GM19351 (cell line): ENCODE results near the gene APPBP2.
"Not testable (repeated sequence)": the region's sequence is repeated elsewhere in the genome, so short reads cannot be mapped to it uniquely, and the experiment has no call there.

Experiments
- ATAC-seq: cut with Tn5 transposase; IDR thresholded peaks from one replicate; pipeline ENCODE4 v1.9.1; 2021; ENCODE audit warnings: mild to moderate bottlenecking, moderate library complexity; ENCODE audit not compliant: unreplicated experiment

APPBP2 gene

GRCh38 chr17:60442271-60443173 lies 83.5 kb downstream of the APPBP2 start:
- ATAC-seq = no peak

GRCh38 chr17:60439501-60439900 lies 86.5 kb downstream of the APPBP2 start:
- ATAC-seq = no peak

DNA sequence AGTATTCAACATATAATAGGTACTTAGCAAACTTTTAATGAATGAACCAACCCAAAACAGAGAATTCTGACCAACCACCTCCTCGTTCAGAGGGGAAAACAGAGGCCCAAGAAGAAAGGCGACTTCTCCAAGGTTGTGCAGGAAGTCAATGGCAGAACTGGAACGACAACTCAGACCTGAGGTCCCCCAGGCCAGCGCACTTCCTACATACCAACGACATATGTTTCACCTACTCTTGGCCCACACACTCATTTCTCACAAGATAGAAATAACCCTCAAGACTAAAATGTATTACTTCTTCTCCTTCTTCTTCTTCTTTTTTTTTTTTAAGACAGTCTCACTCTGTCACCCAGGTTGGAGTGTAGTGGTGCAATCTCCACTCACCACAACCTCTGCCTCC lies 89.4 kb downstream of the APPBP2 start:
- no peak for ATAC-seq

DNA sequence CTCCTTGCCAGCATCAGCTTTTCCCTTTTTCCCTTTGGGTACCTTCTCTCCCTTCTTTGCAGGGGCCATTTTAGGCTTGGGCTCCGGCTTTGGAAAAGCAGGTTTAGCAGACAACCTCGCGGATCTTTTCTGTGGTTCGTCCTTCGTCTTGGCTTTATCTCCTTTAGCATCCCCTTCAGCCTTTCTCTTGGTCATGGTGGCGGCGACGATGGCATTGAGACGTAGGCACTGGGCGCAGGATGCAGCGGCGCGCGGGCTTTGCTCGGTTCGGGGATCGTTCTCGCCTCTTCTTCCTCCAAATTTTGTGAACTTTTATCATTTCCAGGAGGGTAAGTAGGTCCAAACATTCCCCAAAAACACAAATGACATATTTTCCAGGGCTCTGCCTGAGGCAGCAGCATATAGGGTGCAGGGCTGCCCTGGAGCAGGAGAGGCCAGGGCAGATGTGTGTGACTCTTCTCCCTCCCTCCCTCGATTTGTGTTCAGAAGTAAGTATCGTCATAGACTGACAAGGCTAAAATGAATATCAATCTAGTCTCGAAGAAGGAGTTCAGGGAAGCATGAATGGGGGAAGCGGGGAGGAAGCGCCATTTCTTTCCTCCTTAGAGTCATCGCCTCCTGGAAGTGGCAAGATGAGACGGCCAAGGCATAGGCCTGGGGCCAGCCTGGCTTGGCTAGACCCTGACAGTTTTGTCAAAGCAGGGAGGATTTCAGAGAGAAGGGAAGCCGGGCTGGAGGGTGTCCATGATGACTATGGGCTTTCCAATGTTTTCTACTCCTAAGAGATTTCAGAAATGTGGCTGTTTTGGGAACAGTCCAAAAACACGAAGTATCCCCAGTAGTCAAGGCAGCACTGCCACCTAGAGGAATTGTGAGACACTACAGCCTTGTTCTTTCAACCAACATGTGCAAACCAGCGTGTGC lies 90.5 kb downstream of the APPBP2 start:
- no peak for ATAC-seq

DNA sequence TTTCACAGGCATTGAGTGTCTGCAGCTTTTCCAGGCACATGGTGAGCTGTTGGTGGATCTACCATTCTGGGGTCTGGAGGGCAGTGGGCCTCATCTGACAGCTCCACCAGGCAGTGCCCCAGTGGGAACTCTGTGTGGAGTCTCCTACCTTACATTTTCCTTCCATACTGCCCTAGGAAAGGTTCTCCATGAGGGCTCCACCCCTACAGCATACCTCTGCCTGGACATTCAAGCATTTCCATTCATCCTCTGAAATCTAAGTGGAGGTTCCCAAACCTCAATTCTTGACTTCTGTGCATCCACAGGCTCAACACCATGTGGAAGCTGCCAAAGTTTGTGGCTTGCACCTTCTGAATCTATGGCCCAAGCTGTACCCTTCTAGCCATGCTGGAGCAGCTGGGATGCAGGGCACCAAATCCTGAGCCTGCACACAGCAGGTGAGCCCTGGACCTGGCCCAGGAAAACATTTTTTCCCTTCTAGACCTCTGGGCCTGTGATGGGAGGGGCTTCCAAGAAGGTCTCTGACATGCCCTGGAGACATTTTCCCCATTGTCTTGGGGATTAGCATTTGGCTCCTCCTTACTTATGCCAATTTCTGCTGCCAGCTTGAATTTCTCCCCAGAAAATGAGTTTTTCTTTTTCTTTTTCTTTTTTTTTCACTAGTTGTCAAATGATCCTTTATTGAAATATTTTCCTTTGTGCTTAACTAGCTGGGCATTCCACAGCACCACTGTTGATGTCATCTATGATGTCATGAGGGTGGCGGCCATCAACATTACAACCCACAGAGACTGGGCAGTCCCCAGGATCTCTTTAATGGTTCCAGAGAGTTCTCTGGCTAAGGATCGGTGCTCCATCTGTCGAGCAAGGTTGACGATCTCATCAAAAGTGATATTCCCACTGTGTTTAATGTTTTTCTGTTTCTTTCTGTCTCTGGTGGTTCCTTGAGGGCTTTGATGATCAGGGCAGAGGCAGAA lies 92.7 kb downstream of the APPBP2 start:
- not testable (repeated sequence) for ATAC-seq

GRCh38 chr17:60430561-60430960 lies 95.5 kb downstream of the APPBP2 start:
- not testable (repeated sequence) for ATAC-seq

GRCh38 chr17:60428491-60428890 lies 97.6 kb downstream of the APPBP2 start:
- ATAC-seq = not testable (repeated sequence)

DNA sequence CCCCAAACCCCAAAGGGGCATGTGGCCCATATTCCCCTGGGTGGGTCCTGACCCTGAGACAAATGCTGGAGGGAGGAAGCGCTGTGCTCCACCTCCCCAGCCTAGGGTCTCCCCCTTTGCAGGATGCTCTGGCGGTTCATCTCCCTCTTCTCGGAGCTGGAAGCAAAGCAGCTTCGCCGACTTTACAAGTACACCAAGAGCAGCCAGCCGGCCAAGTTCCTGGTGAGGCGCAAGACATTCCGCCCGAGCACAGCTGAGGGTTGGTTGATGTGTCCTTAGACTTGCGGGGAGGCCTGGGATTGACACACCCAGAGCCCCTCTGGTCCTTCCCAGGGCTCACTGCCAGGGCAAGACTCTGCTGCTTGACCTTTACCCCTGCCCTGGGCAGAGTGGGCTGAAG lies 99.4 kb downstream of the APPBP2 start:
- no peak for ATAC-seq

DNA sequence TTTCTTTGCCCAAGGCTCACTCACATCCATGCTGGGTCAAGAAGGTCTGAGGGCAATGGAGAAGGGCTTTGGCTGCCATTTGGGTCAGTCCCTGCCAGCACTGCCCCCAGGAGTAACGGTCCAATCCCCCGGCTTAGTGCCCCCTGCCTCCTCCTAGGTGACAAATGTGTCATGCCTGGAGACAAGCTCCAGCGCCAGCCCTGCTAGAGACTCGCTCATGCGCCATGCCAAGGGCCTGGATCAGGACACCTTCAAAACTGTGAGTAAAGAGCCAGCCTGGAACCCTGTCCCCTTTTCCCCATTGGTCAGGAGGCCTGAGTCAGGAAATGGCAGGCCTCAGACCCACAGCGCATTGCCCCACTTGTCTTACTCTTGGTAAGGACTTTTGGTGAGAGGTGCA lies 100.4 kb downstream of the APPBP2 start:
- no peak for ATAC-seq

- no peak for ATAC-seq
Measured at GRCh38 chr17:60423865-60424264, 102.2 kb downstream of the APPBP2 start.

- no peak for ATAC-seq
Measured at GRCh38 chr17:60422162-60422665, 103.8 kb downstream of the APPBP2 start, which contains the start of gene CHCT1. Gene CHCT1 (plus strand): TSS chr17:60422489. CDS start chr17:60422593, 104 bp downstream.

- ATAC-seq = peak; percentile 81
Measured at GRCh38 chr17:60421273-60422161, 104.5 kb downstream of the APPBP2 start.

- not testable (repeated sequence) for ATAC-seq
Measured at GRCh38 chr17:60419875-60420274, 106.2 kb downstream of the APPBP2 start.

DNA sequence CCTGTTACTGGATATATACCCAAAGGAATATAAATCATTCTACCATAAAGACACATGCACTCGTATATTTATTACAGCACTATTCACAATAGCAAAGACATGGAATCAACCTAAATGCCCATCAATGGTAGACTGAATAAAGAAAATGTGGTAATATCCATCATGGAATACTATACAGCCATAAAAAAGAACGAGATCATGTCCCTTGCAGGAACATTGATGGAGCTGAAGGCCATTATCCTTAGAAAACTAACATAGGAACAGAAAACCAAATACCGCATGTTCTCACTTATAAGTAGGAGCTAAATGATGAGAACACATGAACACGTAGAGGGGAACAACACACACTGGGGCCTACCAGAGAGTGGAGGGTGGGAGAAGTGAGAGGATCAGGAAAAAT lies 107.0 kb downstream of the APPBP2 start:
- ATAC-seq = not testable (repeated sequence)

- ATAC-seq = no peak
Measured at GRCh38 chr17:60416368-60416925, 109.6 kb downstream of the APPBP2 start.

DNA sequence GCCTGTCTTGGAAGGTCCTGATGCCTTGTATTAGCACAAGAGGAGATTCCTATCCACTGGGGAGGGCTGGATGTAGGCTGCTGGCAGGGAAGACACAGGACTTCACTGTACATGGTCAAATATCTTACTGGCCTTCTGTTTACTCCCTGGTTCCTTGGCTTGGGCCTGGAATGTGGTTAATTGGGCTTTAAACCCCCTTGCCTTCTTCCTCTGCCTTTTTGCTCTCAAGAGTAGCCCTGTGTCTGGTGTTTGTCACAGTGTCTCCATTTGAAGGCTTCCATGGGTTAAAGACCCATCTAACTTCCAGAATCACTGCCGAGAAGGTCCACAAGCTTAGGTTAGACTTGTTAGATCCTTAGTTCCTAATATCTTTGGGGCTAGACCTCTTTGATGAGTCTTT lies 110.9 kb downstream of the APPBP2 start:
- ATAC-seq = no peak

DNA sequence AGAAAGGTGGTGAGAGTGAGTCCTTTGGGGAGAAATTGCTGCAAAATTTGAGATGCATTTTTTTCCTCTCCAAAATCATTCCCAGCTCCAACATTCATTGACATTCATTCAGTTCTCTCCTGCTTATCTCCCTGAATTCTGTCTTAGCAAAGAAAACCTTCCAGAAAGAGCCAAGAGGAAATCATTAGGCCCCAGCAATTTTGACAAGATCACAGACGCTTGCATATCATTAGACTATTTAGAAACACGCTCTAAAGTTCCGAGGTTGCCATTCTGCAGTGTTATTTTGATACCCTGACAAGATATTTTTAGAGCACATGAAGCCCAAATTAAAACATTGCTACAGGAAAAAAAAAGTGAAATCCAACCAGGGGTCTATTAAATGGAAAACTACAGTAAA lies 113.3 kb downstream of the APPBP2 start:
- ATAC-seq = no peak

DNA sequence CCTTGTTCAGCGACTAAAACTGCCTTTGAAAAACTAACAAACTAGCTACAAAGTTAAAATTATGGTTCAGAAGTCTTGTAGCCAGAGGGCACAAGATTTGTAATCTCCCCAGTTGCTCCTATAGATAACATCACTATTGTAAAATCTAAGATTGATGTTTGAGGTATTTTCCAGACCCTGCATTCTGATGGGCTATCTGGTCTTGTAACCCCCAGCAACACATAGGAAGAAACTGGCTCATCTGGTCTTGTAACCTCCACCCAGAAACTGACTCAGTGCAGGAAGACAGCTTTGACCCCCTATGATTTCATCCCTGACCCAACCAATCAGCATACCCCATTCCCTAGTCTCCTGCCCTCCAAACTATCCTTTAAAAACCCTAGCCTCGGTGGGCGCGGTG lies 116.0 kb downstream of the APPBP2 start:
- ATAC-seq = no peak

DNA sequence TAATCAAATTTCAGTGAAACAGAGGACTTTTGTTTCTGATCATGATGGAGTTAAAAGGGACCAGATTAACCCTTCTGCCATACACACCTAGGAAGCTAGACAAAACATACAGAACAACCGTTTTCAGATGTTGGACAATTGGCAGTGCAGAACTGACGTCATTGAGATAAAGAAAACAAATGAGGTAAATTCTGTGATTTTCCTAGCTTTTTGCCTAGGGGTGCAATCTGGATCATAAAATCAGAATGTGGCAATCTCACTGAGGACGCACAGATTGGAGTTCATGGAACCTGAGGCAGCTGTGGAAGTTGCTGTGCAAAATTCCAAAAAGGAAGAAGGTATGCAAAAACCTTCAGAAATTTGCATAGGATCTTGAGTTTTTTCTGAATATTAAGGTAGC lies 119.2 kb downstream of the APPBP2 start:
- ATAC-seq = no peak
